Naive B cell (primary cell): ENCODE results near the gene RSU1. TPM values are rescaled to one million over a fixed set of nuclear protein-coding genes. Genes with fewer than 3 reads are reported as not detected.

Experiments
- ATAC-seq, 2 donors: fragments of 150-1000 bp; cut with Tn5 transposase; 2 replicates each; pipeline ENCODE4 v1.10.0; 2021; ENCODE audit warnings: low read depth in 2 of 2, mild to moderate bottlenecking in 2 of 2, moderate library complexity in 2 of 2
- DNase-seq: peaks from one replicate; pipeline ENCODE4 v3.0.0; 2022
- H3K27ac Mint-ChIP-seq, 6 donors: one replicate each; pipeline ENCODE4 v1.8.0; 2020 to 2022; ENCODE audit warnings: mild to moderate bottlenecking in 6 of 6, mixed read lengths in 6 of 6, moderate library complexity in 5 of 6, inconsistent platforms in 2 of 6
- H3K27me3 Mint-ChIP-seq, 3 donors: one replicate each; pipeline ENCODE4 v1.8.0; 2021 to 2022; ENCODE audit warnings: mixed read lengths in 3 of 3, mild to moderate bottlenecking in 1 of 3
- H3K36me3 Mint-ChIP-seq, 2 donors: one replicate each; pipeline ENCODE4 v1.8.0; 2020 to 2022; ENCODE audit warnings: mixed read lengths in 2 of 2, inconsistent platforms in 1 of 2, mild to moderate bottlenecking in 1 of 2
- H3K4me1 Mint-ChIP-seq, 3 donors: one replicate each; pipeline ENCODE4 v1.8.0; 2020 to 2022; ENCODE audit warnings: mixed read lengths in 3 of 3, inconsistent platforms in 1 of 3, mild to moderate bottlenecking in 1 of 3, moderate library complexity in 1 of 3
- H3K4me3 Mint-ChIP-seq, 8 donors: one replicate each; pipeline ENCODE4 v1.8.0; 2020 to 2022; ENCODE audit warnings: mild to moderate bottlenecking in 8 of 8, mixed read lengths in 8 of 8, moderate library complexity in 8 of 8, inconsistent platforms in 2 of 8
- H3K9me3 Mint-ChIP-seq, 7 donors: one replicate each; pipeline ENCODE4 v1.8.0; 2020 to 2022; ENCODE audit warnings: mixed read lengths in 7 of 7, mild to moderate bottlenecking in 5 of 7, inconsistent platforms in 2 of 7, moderate library complexity in 1 of 7
- polyA plus RNA-seq, 6 donors: library from polyadenylated mRNA; unstranded; fragments of 300-500 nt; fragmentation: Illumina TruSeq; gene quantifications; one replicate each; pipeline ENCODE4 v1.2.3, GENCODE V29; 2021; ENCODE audit warnings: low read depth in 6 of 6

Gene RSU1
- polyA plus RNA-seq, 6 donors from 2014 or later: 86.6 to 125 (median 104) TPM

GRCh38 chr10:16816830-16817124 lies 447 bp downstream of the RSU1 start:
- peaks cover 3 to 9% of the 10 kb centered on the region in 2 donors for H3K36me3 Mint-ChIP-seq
- ATAC-seq (no peak), DNase-seq (no peak)
- H3K4me1 Mint-ChIP-seq: peaks cover 28 to 36% (median 29%) of the 10 kb centered on the region in 3 donors
- H3K4me3 Mint-ChIP-seq: peak overlapping the region; percentile 82 to 97 (median 96)
- H3K9me3 Mint-ChIP-seq: peaks cover 0 to 9% (median 3%) of the 10 kb centered on the region in 7 donors
- H3K27me3 Mint-ChIP-seq: peaks cover 0 to 19% (median 4%) of the 10 kb centered on the region in 3 donors
- peak overlapping the region; percentile 81 to 96 (median 92) for H3K27ac Mint-ChIP-seq

GRCh38 chr10:16816171-16816570 lies 1.1 kb downstream of the RSU1 start:
- H3K4me1 Mint-ChIP-seq: peaks cover 31 to 41% (median 34%) of the 10 kb centered on the region in 3 donors
- H3K36me3 Mint-ChIP-seq: peaks cover 0 to 8% of the 10 kb centered on the region in 2 donors
- H3K27ac Mint-ChIP-seq: peak overlapping the region in 4 of 6 donors; percentile 60 to 92 (median 72)
- H3K4me3 Mint-ChIP-seq: peak overlapping the region; percentile 82 to 97 (median 96)
- H3K27me3 Mint-ChIP-seq: peaks cover 0 to 16% (median 4%) of the 10 kb centered on the region in 3 donors
- peaks cover 0 to 5% (median 0%) of the 10 kb centered on the region in 7 donors for H3K9me3 Mint-ChIP-seq
- no peak for ATAC-seq
- no peak for DNase-seq

GRCh38 chr10:16814012-16814411 lies 3.2 kb downstream of the RSU1 start:
- H3K27me3 Mint-ChIP-seq: no peaks in the 10 kb centered on the region
- peaks cover 0 to 8% of the 10 kb centered on the region in 2 donors for H3K36me3 Mint-ChIP-seq
- peak overlapping the region in 2 of 8 donors; percentile 18 to 48 for H3K4me3 Mint-ChIP-seq
- peak overlapping the region in 1 of 6 donors; percentile 47 for H3K27ac Mint-ChIP-seq
- peaks cover 31 to 47% (median 35%) of the 10 kb centered on the region in 3 donors for H3K4me1 Mint-ChIP-seq
- DNase-seq (no peak), ATAC-seq (no peak)
- H3K9me3 Mint-ChIP-seq: no peaks in the 10 kb centered on the region

GRCh38 chr10:16812676-16813075 lies 4.5 kb downstream of the RSU1 start:
- DNase-seq (no peak), ATAC-seq (no peak)
- H3K27me3 Mint-ChIP-seq: no peaks in the 10 kb centered on the region
- H3K9me3 Mint-ChIP-seq: no peaks in the 10 kb centered on the region
- H3K4me1 Mint-ChIP-seq: peaks cover 25 to 42% (median 35%) of the 10 kb centered on the region in 3 donors
- H3K36me3 Mint-ChIP-seq: peaks cover 0 to 8% of the 10 kb centered on the region in 2 donors
- peak overlapping the region in 2 of 6 donors; percentile 15 to 33 for H3K27ac Mint-ChIP-seq
- H3K4me3 Mint-ChIP-seq: no peak overlapping the region

DNA sequence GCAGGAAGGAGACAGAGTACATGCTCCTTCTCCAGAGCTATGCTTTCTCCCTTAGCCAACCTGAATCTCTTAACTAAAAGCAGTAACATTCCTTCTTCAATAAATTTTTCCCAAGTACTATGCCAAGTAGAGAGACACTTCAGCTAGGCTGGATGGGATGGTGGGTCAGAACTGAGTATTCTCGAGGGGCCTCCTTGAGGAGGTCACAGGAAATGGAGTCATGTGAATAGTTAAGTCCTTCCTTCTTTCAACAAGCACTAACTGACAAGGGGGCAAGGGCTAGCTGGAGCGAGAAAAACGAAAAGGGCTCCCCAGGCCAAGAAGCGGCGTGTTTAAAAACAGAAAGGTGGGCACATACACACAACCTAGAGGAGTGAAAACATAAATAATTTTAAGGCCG lies 5.5 kb downstream of the RSU1 start:
- no peak overlapping the region for H3K4me3 Mint-ChIP-seq
- no peak overlapping the region for H3K27ac Mint-ChIP-seq
- DNase-seq: no peak
- H3K4me1 Mint-ChIP-seq: peaks cover 25 to 34% (median 30%) of the 10 kb centered on the region in 3 donors
- no peak for ATAC-seq
- peaks cover 0 to 8% of the 10 kb centered on the region in 2 donors for H3K36me3 Mint-ChIP-seq
- H3K27me3 Mint-ChIP-seq: no peaks in the 10 kb centered on the region
- no peaks in the 10 kb centered on the region for H3K9me3 Mint-ChIP-seq

DNA sequence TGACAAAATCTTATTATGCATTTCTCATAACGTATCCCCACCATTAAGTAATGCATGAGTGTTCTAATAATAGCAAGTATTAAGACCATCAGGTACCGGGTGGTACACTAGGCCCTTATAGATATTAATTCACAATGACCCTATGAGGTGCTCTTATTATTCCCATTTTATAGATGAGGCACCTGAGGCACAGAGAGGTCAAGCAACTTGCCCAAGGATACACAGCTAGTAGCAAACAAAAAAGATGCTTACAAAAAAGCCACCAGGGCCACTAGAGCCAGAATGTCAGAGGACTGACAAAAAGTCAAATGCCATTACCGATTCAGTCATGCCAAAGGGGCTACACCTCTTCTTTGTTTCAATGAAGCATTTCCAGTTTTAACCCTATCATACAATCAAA lies 5.9 kb downstream of the RSU1 start:
- no peaks in the 10 kb centered on the region for H3K9me3 Mint-ChIP-seq
- no peaks in the 10 kb centered on the region for H3K27me3 Mint-ChIP-seq
- DNase-seq (no peak), ATAC-seq (no peak)
- peaks cover 0 to 8% of the 10 kb centered on the region in 2 donors for H3K36me3 Mint-ChIP-seq
- H3K4me3 Mint-ChIP-seq: no peak overlapping the region
- H3K4me1 Mint-ChIP-seq: peaks cover 23 to 31% (median 25%) of the 10 kb centered on the region in 3 donors
- H3K27ac Mint-ChIP-seq: no peak overlapping the region

- H3K4me1 Mint-ChIP-seq: peaks cover 9 to 12% (median 9%) of the 10 kb centered on the region in 3 donors
- H3K36me3 Mint-ChIP-seq: peaks cover 4 to 7% of the 10 kb centered on the region in 2 donors
- no peak overlapping the region for H3K4me3 Mint-ChIP-seq
- no peaks in the 10 kb centered on the region for H3K27me3 Mint-ChIP-seq
- H3K27ac Mint-ChIP-seq: no peak overlapping the region
- ATAC-seq: peak in 1 of 2 donors; percentile 54
- no peaks in the 10 kb centered on the region for H3K9me3 Mint-ChIP-seq
- DNase-seq: no peak
Measured at GRCh38 chr10:16809074-16809718, 8.0 kb downstream of the RSU1 start.

- ATAC-seq (no peak), DNase-seq (no peak)
- H3K27ac Mint-ChIP-seq: no peak overlapping the region
- peaks cover 0 to 2% (median 0%) of the 10 kb centered on the region in 7 donors for H3K9me3 Mint-ChIP-seq
- H3K27me3 Mint-ChIP-seq: no peaks in the 10 kb centered on the region
- H3K36me3 Mint-ChIP-seq: peaks cover 12 to 16% of the 10 kb centered on the region in 2 donors
- no peak overlapping the region for H3K4me3 Mint-ChIP-seq
- peaks cover 19 to 28% (median 22%) of the 10 kb centered on the region in 3 donors for H3K4me1 Mint-ChIP-seq
Measured at GRCh38 chr10:16804123-16804522, 13.1 kb downstream of the RSU1 start.

DNA sequence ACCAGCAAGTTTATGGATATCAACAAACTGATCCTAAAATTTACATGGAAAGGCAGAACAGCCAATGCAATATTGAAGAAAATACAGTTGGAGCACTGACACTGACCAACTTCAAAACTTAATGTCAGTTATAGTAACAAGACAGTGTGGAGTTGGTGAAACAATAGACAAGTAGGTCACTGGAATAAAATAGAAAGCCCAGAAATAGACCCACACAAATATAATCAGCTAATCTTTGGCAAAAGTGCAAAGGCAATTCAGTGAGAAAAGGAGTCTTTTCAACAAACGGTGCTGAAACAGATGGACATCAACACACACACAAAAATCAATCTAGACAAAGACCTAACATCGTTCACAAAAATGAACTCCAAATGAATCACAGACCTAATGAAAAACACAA lies 13.8 kb downstream of the RSU1 start:
- peaks cover 19 to 35% (median 26%) of the 10 kb centered on the region in 3 donors for H3K4me1 Mint-ChIP-seq
- no peaks in the 10 kb centered on the region for H3K27me3 Mint-ChIP-seq
- peaks cover 0 to 2% (median 0%) of the 10 kb centered on the region in 7 donors for H3K9me3 Mint-ChIP-seq

DNA sequence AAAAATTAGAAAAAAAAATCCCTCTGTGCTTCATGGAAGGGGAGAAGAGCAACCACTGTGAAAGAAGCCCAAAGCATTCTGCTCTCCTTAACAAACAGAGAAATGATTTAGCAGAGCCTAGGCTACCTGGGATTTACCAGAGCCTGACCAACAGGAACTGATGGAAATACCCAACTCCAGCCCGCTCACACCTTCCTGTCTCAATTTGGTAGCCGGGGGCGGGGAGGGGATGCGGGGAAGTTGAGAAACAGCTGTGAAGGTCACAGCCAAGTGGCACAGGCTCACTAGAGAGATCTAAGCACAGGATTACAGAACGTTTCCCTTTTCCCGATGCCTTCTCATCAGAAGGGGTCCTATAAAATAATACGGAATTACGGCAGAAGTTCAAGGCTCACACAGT lies 17.6 kb downstream of the RSU1 start:
- H3K36me3 Mint-ChIP-seq: peaks cover 18 to 25% of the 10 kb centered on the region in 2 donors
- peaks cover 0 to 2% (median 0%) of the 10 kb centered on the region in 7 donors for H3K9me3 Mint-ChIP-seq
- no peaks in the 10 kb centered on the region for H3K27me3 Mint-ChIP-seq
- H3K27ac Mint-ChIP-seq: no peak overlapping the region
- no peak overlapping the region for H3K4me3 Mint-ChIP-seq
- DNase-seq (no peak), ATAC-seq (peak in 1 of 2 donors; percentile 47)
- peaks cover 22 to 52% (median 41%) of the 10 kb centered on the region in 3 donors for H3K4me1 Mint-ChIP-seq

More for the DNA sequence above, 13.8 kb downstream of the RSU1 start:
- ATAC-seq (no peak), DNase-seq (no peak)
- H3K4me3 Mint-ChIP-seq: no peak overlapping the region
- peaks cover 12 to 20% of the 10 kb centered on the region in 2 donors for H3K36me3 Mint-ChIP-seq
- H3K27ac Mint-ChIP-seq: peak overlapping the region in 1 of 6 donors; percentile 38

DNA sequence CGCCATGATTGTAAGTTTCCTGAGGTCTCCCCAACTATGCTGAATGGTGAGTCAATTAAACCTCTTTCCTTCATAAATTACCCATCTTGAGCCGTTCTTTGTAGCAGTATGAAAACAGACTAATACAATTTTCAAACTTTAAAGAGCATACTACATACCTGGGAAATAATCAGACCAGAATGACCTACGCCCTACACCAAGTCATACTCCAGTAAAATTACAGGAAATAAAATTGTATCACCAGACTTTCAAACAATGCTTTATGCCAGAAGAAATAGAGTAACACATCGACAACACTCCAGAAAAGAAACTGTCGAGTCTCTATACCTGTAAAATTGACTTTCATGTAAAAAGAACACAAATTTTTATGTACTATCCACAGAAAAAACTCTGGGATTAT lies 18.7 kb downstream of the RSU1 start:
- Mint-ChIP-seq H3K27ac (no peak overlapping the region), H3K4me1 (peaks cover 22 to 52% (median 41%) of the 10 kb centered on the region in 3 donors), H3K9me3 (peaks cover 0 to 2% (median 0%) of the 10 kb centered on the region in 7 donors), H3K27me3 (no peaks in the 10 kb centered on the region), H3K36me3 (peaks cover 21 to 24% of the 10 kb centered on the region in 2 donors), H3K4me3 (no peak overlapping the region)
- ATAC-seq (no peak), DNase-seq (no peak)

GRCh38 chr10:16795410-16796073 lies 21.7 kb downstream of the RSU1 start:
- ATAC-seq: no peak

GRCh38 chr10:16794005-16794404 lies 23.2 kb downstream of the RSU1 start:
- no peak overlapping the region for H3K4me3 Mint-ChIP-seq
- ATAC-seq: no peak
- peaks cover 0 to 2% (median 0%) of the 10 kb centered on the region in 7 donors for H3K9me3 Mint-ChIP-seq
- H3K27me3 Mint-ChIP-seq: no peaks in the 10 kb centered on the region
- H3K27ac Mint-ChIP-seq: no peak overlapping the region
- H3K4me1 Mint-ChIP-seq: peaks cover 6 to 26% (median 23%) of the 10 kb centered on the region in 3 donors
- DNase-seq: no peak
- peaks cover 13 to 24% of the 10 kb centered on the region in 2 donors for H3K36me3 Mint-ChIP-seq

More at GRCh38 chr10:16795410-16796073, 21.7 kb downstream of the RSU1 start:
- Mint-ChIP-seq H3K36me3 (peaks cover 19 to 33% of the 10 kb centered on the region in 2 donors), H3K9me3 (peaks cover 0 to 2% (median 0%) of the 10 kb centered on the region in 7 donors), H3K27me3 (no peaks in the 10 kb centered on the region), H3K4me1 (peaks cover 18 to 38% (median 35%) of the 10 kb centered on the region in 3 donors), H3K27ac (no peak overlapping the region), H3K4me3 (no peak overlapping the region)
- no peak for DNase-seq

DNA sequence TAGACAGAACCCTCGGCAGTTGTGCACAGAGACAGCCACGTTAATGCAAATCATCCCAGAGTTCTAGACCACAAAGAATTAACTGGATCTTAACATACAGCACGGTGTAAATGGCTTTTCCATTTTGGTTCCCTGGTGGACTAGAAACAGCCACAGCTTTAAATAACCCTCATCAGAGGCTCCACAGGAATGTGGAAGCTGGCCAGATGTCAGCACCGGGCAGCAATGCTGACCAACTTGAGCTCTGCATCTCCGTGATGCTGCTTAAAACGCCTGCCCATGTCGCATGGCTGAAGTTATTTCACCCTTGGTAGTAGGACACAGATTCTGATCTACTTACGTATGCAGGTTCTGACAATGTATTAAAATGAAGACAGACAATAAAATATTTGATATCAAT lies 24.5 kb downstream of the RSU1 start:
- peaks cover 0 to 2% (median 0%) of the 10 kb centered on the region in 7 donors for H3K9me3 Mint-ChIP-seq
- H3K36me3 Mint-ChIP-seq: peaks cover 15 to 20% of the 10 kb centered on the region in 2 donors
- H3K4me3 Mint-ChIP-seq: no peak overlapping the region
- H3K27me3 Mint-ChIP-seq: no peaks in the 10 kb centered on the region
- DNase-seq: no peak
- H3K27ac Mint-ChIP-seq: no peak overlapping the region
- no peak for ATAC-seq
- H3K4me1 Mint-ChIP-seq: peaks cover 14 to 25% (median 21%) of the 10 kb centered on the region in 3 donors
